GM19023 (cell line): ENCODE measurements around the gene RABGAP1L.
"Not testable (repeated sequence)": the region's sequence is repeated elsewhere in the genome, so short reads cannot be mapped to it uniquely, and the experiment has no call there.

Source experiments
- ATAC-seq: cut with Tn5 transposase; IDR thresholded peaks from one replicate; pipeline ENCODE4 v1.9.1; 2021; ENCODE audit warnings: mild to moderate bottlenecking, moderate library complexity; ENCODE audit not compliant: unreplicated experiment

The RABGAP1L gene

DNA sequence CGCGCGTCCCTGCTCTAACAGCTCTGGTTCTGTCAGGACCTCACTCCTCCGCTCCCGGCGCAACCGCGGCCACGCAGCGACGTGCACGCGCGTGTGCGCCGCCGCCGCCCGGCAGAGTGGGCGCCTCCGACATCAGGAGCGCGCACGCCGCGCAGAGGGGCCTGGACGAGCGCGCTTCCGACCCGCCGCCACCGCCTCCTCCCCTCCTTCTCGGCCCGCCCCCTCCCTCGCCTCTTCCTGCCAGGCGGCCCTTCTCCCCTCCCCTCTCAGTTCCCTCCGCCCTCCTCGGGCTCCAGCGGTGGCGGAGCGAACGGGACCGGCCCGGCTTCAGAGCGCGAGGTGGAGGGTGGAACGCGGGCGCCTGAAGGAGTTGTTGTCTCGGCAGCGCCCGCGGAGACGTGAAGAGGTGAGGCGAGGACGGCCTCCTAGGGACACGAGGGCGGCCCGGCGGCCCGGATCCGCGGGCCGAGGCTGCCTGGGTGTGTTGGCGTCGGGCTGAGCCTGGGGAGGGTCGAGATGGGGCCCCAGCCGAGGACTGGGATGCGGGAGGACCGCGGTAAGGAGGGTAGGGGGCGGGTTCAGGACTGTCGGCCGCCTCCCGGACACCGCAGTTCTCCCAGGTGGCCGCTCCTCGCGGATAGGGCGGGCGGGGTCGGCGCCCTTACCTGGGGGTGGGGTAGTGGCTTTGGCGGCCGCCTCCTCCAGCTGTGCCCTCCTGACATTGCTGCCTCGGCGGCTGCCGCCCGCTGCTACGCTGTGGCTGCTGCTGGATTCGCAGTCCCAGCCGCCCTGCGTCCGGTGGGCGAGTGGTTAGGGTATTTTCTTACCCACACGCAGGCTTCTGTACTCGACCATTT, at the start of gene RABGAP1L:
RABGAP1L (plus strand) TSS at position 269 of the 857 bp plus-strand sequence.
- peak; percentile 78 for ATAC-seq

DNA sequence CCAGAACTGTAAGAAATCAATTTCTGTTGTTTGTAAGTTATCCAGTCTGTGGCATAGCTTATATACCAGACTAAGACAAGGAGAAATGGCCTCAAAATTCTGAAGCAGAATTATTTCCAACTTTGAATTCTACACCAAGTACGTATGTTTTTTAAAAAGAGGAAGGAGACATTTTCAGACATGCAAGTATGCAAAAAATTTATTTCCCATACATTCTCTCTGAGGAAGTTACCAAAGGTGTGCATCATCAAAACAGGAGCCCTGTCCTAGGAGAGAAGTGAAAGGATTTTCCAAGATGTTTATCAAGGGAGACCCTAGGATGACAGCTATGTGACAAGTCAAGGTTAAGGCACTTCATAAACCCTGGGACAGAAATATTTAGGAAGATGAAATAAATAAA, 49.3 kb upstream of the RABGAP1L start:
- ATAC-seq: no peak

DNA sequence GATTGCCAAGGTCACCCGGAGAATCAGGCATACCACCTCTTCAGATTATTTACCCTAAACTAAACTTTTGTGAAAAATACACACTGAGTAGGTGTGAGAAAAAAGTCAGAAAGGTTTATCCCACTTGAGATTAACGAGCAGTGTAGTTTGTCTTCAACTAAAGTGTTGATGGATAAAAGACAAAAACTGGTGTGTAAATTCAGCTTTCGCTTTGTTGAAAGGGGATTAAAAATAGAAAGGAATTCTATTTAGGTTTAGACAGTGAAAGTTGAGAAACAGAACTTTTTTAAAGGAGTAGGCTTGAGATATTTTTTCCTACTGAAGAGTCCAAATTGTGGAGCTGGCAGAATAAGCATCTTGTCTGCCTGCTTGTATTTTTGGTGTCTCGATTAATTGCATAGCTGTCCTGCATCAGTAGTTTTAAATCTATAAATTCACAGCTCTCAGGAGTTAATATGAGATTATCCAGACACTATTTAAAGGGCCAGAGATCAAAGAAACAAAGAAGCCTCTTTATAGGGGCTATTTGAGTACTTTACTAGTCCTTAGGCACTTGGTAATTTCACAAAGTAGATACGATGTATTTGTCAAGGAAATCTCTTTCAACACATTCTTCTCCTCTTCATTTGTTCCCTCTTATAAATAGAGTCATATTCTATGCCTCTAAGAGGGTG, 46.7 kb upstream of the RABGAP1L start:
- ATAC-seq: no peak

DNA sequence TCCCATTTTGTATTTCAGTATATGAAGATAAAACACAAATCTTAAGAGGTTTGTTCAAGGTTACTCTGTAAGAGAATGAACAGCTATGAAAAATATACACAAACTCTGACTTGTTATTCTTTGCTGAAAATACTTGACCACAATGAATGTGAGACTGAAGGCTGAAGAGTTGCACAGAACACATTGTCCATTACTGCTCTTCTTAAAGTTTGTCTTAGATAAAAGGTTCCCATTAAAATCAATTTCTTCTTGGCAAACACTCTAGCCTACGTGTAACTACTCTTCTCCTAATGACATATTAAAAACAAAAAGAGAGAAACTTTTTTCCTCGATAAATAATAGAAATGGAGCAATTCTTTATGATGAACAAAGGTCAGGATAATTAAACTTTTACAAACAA, 45.2 kb upstream of the RABGAP1L start:
- ATAC-seq: no peak

DNA sequence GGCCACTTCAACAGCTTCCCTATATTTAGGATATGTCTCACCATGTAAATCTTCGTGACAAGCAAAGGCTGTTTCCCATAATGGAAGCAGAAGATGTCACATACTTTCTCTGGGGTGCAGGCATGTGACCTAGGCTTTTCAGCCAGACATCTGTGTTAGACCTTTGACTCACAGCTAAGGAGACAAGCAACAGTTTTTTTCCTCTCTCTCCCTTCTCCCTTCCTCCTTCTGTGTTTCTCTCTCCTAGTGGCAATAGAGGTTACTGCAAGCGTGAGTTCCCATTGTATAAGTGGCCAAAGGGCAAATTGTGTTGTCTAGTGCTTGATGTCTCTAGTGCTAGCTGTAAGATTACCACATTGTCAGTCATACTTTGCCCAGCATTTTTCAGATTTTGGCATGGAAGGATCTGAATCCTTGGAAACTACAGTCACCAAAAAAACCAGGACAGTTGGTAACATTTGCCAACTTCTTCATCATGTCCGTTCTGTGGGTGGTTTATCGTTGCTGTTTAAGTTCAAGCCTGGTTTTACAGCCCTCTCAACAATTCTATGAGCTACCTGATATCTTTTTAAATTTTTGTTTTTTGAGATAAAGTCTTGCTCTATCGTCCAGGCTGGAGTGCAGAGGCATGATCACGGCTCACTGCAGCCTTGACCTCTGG, 44.4 kb upstream of the RABGAP1L start:
- peak; percentile 66 for ATAC-seq

DNA sequence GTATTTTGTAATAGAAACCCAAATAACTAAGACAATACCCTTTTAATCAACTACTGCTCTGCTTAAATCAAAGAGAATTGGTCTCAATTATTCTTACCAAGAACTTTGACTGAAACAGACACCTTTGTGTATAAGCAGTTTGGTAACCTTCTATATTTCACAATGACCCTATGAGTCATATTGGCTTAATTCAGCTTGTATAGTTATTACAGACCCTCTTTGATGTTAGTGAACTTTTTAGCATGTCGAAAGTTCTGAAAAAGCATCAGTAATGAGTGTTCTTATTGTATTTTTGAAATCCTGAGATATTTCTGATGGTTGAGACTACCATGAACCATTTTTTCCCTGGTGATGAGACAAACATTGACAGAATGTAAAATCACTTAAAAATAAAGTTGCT, 43.3 kb upstream of the RABGAP1L start:
- no peak for ATAC-seq

DNA sequence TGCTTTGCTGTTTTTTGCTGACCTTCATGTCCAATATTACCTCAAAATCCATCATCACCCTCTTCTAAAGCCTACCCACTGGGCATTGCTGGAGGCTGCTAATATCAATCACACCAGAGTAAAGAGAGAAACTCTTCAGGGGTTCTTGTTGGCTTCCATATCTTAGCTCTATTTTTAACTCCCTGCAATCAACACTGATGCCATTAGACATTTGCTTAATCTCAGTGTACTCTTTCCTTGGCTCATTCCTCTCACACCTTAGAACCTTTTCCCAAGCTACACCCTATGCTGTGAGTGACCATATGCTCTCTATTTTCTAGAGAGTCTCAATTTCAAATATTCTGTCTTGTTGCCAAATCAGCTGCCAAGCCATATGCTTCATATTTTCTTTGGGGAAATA, 40.6 kb upstream of the RABGAP1L start:
- ATAC-seq: no peak

DNA sequence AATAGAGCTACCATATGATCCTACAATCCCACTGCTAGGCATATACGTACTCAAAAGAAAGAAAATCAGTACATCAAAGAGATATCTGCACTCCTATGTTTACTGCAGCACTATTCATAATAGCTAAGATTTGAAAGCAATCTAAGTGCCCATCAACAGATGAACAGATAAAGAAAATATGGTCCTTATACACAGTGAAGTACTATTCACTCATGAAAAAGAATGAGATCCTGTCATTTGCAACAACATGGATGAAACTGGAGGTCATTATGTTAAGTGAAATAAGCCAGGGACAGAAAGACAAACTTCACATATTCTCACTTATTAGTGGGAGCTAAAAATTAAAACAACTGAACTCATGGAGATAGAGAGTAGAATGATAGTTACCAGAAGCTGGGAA, 37.0 kb upstream of the RABGAP1L start:
- ATAC-seq: not testable (repeated sequence)

DNA sequence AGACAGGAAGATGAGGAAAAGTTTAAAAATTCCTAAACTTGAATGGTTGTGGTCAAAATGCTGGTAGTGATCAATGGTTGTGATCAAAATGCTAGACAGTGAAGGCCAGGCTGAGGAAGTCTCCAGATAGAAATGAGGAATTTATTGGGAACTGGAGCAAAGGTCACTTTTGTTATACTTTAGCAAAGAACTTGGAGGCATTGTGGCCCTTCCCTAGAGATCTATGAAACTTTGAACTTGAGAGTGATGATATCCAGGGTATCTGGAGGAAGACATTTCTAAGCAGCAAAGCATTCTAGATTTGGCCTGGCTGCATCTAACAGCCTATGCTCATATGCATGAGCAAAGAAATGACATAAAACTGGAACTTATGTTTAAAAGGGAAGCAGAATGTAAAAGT, 35.5 kb upstream of the RABGAP1L start:
- no peak for ATAC-seq

DNA sequence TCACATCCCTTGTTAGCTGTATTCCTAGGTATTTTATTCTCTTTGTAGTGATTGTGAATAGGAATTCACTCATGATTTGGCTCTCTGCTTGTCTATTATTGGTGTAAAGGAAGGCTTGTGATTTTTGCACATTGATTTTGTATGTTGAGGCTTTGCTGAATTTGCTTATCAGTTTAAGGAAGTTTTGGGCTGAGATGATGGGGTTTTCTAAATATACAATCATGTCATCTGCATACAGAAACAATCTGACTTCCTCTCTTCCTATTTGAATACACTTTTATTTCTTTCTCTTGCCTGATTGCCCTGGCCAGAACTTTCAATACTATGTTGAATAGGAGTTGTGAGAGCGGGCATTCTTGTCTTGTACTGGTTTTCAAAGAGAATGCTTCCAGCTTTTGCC, 32.1 kb upstream of the RABGAP1L start:
- ATAC-seq: not testable (repeated sequence)

DNA sequence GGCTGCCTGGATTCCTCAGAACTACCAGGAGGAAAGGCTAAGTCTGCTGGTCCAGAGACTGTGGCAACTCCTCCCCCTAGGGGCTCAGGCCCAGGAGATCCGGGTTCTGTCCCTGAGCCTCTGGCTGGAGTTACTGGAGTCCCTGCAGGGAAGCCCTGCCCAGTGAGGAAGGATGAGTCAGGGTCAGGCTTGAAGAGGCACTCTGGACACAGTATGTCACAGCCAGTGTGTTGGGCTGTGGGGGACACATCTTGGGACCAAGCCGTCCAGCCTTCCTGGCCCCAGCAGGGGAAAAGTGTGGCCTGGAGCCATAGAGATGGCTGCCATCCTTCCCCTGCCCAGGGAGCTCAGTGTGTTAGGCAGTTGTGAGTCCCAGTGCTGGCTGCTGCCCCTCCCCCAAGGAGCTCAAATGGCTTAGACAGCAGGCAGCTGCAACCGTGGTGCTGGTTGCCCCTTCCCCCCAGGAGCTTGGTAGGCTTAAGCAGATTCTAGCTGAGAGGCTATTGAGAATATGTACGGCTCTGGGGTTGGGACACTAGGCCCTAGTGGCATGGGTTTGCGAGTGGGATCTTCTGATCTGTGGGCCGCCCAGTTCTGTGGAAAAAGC, 28.2 kb upstream of the RABGAP1L start:
- ATAC-seq: no peak

DNA sequence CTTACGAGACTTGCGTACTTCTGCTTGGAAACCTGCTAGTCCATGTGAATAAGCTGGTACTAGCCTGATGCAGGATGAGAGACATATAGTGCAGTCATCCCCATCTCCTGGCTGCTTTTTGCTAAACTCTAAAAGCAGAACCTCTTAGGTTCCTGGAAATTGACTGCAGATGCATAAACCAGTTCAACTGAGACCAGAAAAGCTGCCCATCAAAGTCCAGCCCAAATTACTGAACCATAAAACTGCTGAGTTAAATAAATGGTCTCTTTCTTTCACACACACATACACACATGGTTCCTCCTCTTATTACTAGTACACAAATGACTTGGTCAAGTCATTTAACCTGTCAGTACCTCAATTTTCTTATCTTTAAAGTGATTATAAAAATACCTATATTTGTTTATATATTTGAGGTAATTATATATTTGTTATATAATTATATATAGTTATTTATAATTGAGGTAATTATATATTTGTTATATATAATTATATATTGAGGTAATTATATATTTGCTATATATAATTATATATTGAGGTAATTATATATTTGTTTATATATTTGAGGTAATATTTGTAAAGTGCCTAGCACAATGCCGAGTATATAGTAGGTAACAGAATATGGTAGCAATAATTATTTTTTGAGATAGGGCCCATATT, 25.2 kb upstream of the RABGAP1L start:
- no peak for ATAC-seq

DNA sequence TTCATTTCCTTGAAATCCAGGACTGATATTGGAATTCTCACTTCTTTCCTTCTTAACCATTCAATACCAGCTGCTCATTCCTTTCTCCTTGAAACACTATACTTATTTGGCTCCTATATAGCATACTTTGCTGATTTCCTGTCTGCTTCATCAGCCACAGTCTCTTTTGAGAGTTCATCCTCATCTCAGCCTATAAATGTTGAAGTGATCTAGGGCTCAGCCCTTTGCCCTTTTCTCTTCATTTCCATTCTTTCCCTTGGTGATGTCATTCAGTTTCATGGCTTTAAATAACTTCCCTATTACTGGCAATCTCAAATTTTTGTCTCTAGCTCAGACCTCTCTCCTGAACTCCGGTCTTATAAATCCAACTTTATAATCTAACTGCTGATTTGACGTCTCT, 24.1 kb upstream of the RABGAP1L start:
- no peak for ATAC-seq

DNA sequence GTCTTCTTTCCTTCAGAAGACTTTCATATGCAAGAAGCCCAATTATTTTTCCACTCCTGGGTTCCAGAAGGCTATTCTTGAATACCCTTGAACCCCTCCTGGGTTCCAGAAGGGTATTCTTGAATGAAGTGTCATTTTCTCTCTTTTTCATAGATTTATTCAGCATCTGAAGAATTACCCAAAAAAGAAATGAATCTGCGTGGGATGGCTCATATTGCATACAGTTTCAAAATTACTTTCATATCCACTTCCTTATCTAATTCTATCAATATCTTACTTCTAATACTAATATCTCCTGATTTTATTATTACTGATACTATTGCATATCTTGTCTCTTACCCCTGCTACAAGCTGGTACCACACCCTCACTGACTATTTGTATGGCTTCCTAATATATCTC, 22.6 kb upstream of the RABGAP1L start:
- no peak for ATAC-seq

DNA sequence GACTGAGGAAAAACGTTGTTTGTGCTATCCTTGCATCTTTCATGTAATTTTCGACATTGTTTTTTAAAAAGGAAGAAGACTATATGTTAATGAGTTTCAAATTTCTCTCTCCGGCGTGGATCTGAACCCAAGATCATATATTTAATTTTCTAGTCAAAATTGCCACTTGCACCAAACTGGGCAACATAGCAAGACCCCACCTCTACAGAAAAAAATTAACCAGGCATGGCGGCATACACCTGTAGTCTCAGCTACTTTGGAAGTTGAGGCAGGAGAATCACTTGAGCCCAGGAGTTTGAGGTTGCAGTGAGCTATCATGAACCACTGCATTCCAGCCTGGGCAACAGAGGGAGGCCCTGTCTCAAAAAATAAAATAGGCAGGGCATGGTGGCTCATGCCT, 16.5 kb upstream of the RABGAP1L start:
- ATAC-seq: no peak

DNA sequence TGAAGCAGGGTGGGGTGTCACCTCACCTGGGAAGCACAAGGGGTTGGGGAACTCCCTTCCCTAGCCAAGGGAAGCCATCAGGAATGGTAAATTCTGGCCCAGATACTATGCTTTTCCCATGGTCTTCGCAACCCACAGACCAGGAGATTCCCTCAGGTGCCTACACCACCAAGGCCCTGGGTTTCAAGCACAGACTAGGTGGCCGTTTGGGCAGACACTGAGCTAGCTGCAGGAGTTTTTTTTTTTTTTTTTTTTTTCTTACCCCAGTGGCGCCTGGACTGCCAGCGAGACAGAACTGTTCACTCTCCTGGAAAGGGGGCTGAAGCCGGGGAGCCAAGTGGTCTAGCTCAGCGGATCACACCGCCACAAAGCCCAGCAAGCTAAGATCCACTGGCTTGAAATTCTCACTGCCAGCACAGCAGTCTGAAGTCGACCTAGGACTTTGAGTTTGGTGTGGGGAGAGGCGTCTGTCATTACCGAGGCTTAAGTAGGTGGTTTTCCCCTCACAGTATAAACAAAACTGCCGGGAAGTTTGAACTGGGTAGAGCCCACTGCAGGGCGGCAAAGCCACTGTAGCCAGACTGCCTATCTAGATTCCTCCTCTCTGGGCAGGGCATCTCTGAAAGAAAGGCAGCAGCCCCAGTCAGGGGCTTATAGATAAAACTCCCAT, 15.5 kb upstream of the RABGAP1L start:
- ATAC-seq: not testable (repeated sequence)

DNA sequence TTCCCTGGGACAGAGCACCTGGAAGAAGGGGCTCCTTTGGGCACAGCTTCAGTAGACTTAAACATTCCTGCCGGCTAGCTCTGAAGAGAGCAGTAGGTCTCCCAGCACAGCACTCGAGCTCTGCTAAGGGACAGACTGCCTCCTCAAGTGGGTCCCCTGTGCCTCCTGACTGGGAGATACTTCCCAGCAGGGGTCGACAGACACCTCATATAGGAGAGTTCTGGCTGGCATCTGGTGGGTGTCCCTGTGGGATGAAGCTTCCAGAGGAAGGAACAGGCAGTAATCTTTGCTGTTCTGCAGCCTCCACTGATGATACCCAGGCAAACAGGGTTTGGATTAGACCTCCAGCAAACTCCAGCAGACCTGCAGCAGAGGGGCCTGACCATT, 14.9 kb upstream of the RABGAP1L start:
- not testable (repeated sequence) for ATAC-seq

DNA sequence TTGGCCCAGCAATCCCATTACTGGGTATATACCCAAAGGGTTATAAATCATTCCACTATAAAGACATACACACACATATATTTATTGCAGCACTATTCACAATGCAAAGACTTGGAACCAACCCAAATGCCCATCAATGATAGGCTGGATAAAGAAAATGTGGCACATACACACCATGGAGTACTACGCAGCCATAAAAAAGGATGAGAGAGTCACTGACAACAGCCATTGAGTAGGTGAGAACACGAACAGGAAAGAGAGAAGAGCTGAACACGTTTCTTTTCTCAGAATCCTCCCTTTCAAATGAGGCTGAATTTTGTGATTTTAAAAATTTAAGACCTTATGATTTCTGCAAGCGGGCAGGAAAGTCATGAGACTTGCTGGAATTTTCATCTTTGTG, 10.1 kb upstream of the RABGAP1L start:
- no peak for ATAC-seq

DNA sequence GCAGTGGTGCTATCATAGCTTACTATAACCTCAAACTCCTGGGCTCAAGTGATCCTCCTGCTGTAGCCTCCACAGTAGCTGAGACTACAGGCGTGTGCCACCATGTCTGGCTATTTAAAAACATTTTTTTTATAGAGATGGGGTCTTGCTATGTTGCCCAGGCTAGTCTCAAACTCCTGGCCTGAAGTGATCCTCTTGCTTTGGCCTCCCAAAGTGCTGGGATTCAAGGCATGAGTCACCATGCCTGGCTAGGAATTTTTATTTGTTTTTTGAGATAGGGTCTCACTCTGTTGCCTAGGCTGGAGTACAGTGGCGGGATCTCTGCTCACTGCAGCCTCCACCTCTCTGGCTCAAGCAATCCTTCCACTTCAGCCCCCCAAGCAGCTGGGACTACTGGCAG, 8.8 kb upstream of the RABGAP1L start:
- ATAC-seq: no peak

DNA sequence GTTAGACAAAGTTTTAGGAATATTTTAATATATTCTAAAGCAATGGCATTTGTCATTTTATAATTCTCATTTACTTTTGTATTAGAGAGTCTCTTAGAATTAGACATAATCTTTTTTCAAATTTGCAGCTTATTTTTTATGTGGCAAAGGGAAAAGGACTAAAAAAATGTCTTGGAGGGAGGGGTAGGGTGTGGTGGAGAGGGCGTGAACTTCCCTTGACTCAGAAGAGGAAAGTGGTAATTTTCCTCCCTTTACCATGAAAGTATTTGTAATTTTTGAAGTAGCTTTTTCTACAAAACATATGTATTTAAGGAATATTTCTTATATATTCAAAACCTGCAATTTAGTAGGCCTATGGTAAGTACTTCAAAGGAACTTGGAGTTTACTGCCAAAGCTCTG, 6.9 kb upstream of the RABGAP1L start:
- ATAC-seq: no peak
